ENCODE data around the gene YTHDF1.

Gene YTHDF1

DNA sequence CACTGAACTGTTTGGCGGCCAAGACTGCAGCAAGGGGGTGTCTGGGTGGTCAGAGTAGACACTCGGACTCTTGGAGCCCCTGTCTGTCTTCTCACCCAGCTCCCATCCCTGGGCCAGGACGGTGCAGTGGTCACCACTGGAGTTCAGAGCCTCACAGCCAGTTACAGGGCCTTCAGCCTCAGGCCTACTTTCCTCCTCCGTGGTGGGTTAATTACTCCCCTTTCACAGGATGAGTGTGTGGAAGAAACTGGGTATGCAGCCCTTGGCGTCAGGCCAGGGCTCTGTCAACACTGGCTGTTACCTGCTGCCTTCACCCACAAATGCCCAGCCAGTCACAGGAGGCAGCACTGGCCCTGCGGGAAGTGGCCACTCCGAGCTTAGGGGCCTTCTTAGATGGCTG, 1.8 kb upstream of the YTHDF1 start:
- TF ChIP-seq, protein P1, sequence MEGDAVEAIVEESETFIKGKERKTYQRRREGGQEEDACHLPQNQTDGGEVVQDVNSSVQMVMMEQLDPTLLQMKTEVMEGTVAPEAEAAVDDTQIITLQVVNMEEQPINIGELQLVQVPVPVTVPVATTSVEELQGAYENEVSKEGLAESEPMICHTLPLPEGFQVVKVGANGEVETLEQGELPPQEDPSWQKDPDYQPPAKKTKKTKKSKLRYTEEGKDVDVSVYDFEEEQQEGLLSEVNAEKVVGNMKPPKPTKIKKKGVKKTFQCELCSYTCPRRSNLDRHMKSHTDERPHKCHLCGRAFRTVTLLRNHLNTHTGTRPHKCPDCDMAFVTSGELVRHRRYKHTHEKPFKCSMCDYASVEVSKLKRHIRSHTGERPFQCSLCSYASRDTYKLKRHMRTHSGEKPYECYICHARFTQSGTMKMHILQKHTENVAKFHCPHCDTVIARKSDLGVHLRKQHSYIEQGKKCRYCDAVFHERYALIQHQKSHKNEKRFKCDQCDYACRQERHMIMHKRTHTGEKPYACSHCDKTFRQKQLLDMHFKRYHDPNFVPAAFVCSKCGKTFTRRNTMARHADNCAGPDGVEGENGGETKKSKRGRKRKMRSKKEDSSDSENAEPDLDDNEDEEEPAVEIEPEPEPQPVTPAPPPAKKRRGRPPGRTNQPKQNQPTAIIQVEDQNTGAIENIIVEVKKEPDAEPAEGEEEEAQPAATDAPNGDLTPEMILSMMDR (IDR thresholded peaks at IDR 0.05; ENCODE audit: borderline replicate concordance, insufficient read depth, low read depth, low read length): no peak
- no peak overlapping the region for H3K4me3 ChIP-seq (ENCODE audit: low read depth, low read length)

DNA sequence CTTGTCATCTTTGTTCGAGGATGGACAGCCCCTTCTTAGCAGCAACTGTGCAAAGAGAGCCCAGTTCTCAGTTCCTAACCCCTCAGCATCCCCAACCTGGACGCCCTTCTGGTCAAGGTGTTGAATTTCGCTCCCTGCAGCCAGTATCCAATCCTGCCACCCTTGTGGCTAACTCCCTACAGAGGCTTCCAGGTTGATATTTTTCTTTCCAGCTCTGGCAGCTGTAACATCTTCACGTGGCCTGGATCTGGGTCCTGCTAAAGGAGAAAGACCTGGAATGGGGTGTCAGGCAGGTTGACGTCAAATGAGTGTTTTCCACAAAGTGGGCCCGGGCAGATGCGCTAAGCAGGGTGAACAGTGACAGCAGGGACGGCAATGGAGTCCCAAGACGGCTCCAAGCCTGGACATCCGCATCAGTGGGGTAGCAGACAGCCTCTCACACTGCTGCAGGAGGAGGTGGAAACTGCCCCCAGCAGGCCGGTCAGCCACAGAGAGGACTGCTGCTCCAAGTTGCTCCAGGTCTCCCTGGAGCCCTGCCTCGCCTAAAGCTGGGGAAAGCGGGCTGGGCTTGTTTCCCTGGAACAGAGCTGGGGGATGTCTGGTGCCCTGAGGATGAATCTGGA, 1.0 kb upstream of the YTHDF1 start:
- H3K4me3 ChIP-seq (ENCODE audit: low read depth, low read length): no peak overlapping the region
- TF ChIP-seq, protein P1 (IDR thresholded peaks at IDR 0.05; ENCODE audit: borderline replicate concordance, insufficient read depth, low read depth, low read length): no peak

DNA sequence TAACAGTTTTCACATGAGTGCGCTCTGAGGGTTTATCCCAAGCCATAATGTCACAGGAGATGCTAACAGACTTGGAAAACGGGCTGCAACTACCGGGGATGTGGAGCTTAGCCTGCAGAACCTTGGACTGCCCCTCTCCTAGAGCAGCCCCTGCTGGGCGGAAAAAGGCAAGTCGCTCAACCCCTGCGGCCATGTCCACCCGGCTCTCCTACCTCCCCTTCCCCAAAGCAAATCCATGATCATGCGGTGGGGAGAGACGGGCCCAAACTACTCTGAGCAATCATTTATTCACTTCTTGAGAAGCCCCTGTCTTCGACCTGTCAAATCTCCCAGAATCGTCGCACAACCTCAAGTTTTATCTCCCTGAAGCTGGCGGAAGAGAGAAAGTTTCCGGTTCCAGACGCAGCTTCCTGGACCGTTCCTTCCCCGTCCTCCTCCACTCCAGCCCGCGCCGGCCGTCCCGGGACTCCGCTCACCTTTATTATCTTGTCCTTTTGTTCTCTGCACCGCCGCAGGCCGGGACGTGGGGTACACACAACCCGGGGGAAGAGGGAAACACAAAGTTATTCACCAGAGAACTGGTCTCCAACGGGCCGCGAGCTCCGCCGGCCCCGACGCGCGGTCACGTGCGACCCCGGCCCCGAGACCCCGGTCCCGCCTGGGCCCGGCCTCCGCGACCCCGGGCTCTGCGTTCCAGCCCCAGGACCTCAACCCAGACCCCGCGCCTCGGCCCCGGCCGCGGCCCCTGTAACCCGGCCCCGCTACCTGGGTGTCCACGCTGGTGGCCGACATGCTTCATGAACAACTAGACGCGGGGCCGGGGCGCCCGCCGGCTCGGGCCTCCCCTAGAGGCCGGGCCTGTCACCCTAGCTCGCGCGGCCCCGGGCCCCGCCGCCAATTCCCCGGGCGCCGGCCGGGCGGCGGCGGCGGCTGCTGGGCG, 560 bp downstream of the YTHDF1 start:
- TF ChIP-seq, protein P1 (IDR thresholded peaks at IDR 0.05; ENCODE audit: borderline replicate concordance, insufficient read depth, low read depth, low read length): peak; percentile 35; the same call in 1 of the 2 replicates
- H3K4me3 ChIP-seq (ENCODE audit: low read depth, low read length): peak overlapping the region; percentile 45

DNA sequence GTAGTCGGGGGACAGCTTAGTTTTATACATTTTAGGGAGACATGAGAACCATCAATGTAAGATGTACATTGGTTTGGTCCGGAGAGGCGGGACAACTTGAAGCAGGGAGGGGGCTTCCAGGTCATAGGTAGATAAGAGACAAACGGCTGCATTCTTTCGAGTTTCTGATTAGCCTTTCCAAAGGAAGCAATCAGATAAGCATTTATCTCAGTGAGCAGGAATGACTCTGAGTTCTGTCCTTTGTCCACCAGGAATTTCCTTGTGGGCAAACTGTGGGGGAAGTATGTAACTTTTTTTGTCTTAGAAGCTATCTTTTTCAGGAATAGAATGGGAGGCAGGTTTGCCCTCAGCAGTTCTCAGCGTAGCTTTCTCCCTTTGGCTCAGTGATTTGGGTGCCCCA, 1.4 kb downstream of the YTHDF1 start:
- H3K4me3 ChIP-seq (ENCODE audit: low read depth, low read length): peak overlapping the region; percentile 45
- TF ChIP-seq, protein P1 (IDR thresholded peaks at IDR 0.05; ENCODE audit: borderline replicate concordance, insufficient read depth, low read depth, low read length): no peak

DNA sequence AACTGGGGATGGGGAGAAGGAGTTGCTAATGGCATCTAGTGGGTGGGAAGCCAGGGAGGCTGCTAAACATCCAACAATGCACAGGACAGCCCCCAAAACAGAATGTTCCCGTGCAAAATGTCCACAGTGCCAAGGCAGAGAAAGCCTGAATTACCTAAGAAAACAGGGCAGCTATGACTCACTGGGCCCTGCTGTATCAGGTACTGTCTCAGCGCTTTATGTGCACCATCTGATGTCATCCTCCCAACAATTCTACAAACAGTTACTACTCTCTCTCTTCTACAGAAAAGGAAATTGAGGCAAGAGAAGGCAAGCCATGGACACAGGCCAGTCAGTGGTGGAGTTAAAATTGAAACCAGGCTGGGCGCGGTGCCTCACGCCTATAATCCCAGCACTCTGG, 3.1 kb downstream of the YTHDF1 start:
- no peak overlapping the region for H3K4me3 ChIP-seq (ENCODE audit: low read depth, low read length)
- TF ChIP-seq, protein P1 (IDR thresholded peaks at IDR 0.05; ENCODE audit: borderline replicate concordance, insufficient read depth, low read depth, low read length): no peak

DNA sequence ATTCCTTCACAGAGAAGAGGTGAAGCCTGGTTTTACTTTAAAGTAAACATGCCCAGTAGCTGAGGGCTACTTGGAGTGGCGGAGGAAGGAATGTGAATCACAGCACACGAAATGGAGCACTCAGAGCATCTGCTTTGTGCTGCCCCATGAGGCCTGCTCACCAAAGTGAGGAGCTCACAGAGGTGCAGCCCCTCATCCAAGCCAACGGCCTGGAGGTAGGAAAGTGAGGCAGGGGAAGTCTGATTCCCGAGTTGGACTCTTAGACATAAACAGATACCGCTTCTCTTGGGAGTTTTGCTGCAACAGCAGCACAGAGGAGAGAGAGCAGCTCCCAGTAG, 3.6 kb downstream of the YTHDF1 start:
- H3K4me3 ChIP-seq (ENCODE audit: low read depth, low read length): no peak overlapping the region

More for the DNA sequence above, 3.6 kb downstream of the YTHDF1 start:
- TF ChIP-seq, protein P1 (IDR thresholded peaks at IDR 0.05; ENCODE audit: borderline replicate concordance, insufficient read depth, low read depth, low read length): no peak
